UCSD-AML1 (cell line): Measurements from ENCODE around the gene ICAM5.
"Not testable (repeated sequence)": the region's sequence is repeated elsewhere in the genome, so short reads cannot be mapped to it uniquely, and the experiment has no call there.

ENCODE experiments used
- DNase-seq: peaks from one replicate; lab custom pipeline; 2025; ENCODE audit not compliant: unreplicated experiment; lab: John Stamatoyannopoulos, UW

ICAM5 gene

GRCh38 chr19:10269333-10270179 lies 20.2 kb upstream of the ICAM5 start:
- peak; percentile 85 for DNase-seq

DNA sequence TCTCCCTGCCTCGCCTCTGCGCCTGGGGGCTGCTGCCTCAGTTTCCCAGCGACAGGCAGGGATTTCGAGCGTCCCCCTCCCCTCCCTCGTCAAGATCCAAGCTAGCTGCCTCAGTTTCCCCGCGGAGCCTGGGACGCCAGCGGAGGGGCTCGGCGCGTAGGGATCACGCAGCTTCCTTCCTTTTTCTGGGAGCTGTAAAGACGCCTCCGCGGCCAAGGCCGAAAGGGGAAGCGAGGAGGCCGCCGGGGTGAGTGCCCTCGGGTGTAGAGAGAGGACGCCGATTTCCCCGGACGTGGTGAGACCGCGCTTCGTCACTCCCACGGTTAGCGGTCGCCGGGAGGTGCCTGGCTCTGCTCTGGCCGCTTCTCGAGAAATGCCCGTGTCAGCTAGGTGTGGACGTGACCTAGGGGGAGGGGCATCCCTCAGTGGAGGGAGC lies 19.6 kb upstream of the ICAM5 start:
- peak; percentile 90 for DNase-seq

DNA sequence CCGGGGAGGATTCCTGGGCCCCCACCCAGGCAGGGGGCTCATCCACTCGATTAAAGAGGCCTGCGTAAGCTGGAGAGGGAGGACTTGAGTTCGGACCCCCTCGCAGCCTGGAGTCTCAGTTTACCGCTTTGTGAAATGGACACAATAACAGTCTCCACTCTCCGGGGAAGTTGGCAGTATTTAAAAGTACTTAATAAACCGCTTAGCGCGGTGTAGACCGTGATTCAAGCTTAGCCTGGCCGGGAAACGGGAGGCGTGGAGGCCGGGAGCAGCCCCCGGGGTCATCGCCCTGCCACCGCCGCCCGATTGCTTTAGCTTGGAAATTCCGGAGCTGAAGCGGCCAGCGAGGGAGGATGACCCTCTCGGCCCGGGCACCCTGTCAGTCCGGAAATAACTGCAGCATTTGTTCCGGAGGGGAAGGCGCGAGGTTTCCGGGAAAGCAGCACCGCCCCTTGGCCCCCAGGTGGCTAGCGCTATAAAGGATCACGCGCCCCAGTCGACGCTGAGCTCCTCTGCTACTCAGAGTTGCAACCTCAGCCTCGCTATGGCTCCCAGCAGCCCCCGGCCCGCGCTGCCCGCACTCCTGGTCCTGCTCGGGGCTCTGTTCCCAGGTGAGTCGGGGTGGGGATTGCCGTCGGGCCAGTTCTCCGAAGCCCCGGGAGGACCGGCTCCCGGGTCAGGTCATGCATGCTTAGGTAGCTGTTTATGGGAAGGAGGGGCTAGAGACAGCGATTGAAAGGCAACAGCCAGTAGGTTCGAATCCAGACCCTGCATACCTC lies 18.9 kb upstream of the ICAM5 start, which contains the start of gene ICAM1:
Gene ICAM1, plus strand, starts transcription at position 505 of the 779 bp plus-strand sequence. Its CDS starts 40 bp downstream, at position 545.
- peak; percentile 86 for DNase-seq

- DNase-seq: peak; percentile 40
Measured at GRCh38 chr19:10271543-10272086, 18.1 kb upstream of the ICAM5 start.

GRCh38 chr19:10274589-10274988 lies 15.2 kb upstream of the ICAM5 start:
- DNase-seq: no peak

GRCh38 chr19:10277795-10278589 lies 11.8 kb upstream of the ICAM5 start:
- no peak for DNase-seq

GRCh38 chr19:10278935-10279334 lies 10.8 kb upstream of the ICAM5 start:
- DNase-seq: no peak

DNA sequence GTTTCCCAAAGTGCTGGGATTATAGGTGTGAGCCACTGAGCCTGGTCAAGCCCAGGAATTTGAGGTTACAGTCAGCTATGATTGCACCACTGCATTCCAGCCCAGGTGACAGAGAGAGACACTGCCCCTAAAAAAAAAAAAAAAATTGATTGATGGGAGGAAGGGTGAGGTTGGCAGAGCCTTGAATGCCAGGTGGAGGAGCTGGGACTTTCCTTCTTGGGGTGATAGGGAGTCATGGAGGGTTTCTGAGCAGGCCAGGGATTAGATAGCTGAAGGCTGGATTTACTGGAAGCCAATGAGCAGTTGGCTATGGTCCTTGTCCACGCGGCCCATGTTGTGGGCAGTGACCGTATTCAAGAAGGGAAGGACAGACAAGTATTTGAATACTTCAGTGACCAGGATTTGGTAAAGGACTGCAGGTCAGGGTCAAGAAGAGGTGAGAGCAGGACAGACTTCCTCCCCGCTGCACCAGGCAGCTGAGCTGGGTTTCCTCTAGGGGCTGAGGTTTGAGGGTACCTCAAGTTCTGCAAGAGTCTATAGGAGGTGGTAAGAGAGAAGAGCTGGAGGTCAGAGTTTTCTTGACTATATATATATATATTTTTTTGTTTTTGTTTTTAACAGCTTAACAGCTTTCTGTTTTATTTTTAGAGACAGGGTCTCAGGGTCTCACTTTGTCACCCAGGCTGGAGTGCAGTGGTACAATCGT lies 9.9 kb upstream of the ICAM5 start:
- DNase-seq: peak; percentile 15

GRCh38 chr19:10282043-10282442 lies 7.7 kb upstream of the ICAM5 start:
- DNase-seq: not testable (repeated sequence)

DNA sequence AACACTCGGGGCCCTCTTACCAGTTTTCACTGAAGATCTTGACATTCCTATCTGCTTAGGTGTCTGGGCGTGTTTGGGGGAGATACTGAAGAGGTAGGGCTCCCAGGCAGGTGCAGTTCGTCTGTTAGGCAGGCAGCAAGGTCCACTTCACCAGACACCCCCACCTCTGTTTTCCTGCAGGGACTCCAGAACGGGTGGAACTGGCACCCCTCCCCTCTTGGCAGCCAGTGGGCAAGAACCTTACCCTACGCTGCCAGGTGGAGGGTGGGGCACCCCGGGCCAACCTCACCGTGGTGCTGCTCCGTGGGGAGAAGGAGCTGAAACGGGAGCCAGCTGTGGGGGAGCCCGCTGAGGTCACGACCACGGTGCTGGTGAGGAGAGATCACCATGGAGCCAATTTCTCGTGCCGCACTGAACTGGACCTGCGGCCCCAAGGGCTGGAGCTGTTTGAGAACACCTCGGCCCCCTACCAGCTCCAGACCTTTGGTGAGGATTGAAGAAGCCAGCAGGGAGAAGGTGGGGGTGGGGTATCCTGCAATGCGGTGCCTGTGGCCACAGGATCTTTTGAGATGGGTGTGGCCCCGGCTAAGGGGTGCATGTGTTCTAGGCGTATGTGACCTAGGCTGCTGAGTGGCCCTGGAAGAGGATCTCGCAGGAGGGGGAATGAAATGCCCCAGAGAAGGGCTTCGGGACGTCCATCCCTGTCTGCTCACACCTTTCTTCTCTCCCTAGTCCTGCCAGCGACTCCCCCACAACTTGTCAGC lies 6.3 kb upstream of the ICAM5 start:
- DNase-seq: no peak

GRCh38 chr19:10284065-10284959 lies 5.4 kb upstream of the ICAM5 start:
- DNase-seq: no peak

- no peak for DNase-seq
Measured at GRCh38 chr19:10284960-10285278, 4.8 kb upstream of the ICAM5 start.

DNA sequence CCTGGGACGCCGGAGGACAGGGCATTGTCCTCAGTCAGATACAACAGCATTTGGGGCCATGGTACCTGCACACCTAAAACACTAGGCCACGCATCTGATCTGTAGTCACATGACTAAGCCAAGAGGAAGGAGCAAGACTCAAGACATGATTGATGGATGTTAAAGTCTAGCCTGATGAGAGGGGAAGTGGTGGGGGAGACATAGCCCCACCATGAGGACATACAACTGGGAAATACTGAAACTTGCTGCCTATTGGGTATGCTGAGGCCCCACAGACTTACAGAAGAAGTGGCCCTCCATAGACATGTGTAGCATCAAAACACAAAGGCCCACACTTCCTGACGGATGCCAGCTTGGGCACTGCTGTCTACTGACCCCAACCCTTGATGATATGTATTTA lies 4.4 kb upstream of the ICAM5 start:
- no peak for DNase-seq

DNA sequence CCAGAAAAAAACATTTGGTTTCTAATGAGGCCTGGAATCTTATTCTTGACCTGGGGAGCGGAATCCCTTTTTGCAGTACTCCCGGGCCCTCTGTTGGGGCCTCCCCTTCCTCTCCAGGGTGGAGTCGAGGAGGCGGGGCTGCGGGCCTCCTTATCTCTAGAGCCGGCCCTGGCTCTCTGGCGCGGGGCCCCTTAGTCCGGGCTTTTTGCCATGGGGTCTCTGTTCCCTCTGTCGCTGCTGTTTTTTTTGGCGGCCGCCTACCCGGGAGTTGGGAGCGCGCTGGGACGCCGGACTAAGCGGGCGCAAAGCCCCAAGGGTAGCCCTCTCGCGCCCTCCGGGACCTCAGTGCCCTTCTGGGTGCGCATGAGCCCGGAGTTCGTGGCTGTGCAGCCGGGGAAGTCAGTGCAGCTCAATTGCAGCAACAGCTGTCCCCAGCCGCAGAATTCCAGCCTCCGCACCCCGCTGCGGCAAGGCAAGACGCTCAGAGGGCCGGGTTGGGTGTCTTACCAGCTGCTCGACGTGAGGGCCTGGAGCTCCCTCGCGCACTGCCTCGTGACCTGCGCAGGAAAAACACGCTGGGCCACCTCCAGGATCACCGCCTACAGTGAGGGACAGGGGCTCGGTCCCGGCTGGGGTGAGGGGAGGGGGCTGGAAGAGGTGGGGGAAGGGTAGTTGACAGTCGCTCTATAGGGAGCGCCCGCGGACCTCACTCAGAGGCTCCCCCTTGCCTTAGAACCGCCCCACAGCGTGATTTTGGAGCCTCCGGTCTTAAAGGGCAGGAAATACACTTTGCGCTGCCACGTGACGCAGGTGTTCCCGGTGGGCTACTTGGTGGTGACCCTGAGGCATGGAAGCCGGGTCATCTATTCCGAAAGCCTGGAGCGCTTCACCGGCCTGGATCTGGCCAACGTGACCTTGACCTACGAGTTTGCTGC lies 2.7 kb upstream of the ICAM5 start, which contains the start of gene ICAM4:
Gene ICAM4, plus strand, starts transcription at position 153 of the 935 bp plus-strand sequence. Its CDS starts 58 bp downstream, at position 211.
- peak; percentile 77 for DNase-seq

- peak; percentile 83 for DNase-seq
Measured at GRCh38 chr19:10288662-10289166, 1.0 kb upstream of the ICAM5 start.

GRCh38 chr19:10289167-10289835 lies 451 bp upstream of the ICAM5 start:
- peak; percentile 88 for DNase-seq
